ENCODE measurements around the gene EXTL1. TPM values are rescaled to one million over a fixed set of nuclear protein-coding genes. Genes with fewer than 3 reads are reported as not detected.

The EXTL1 gene
- total RNA-seq, 1 donor from 2014 or later = 0.23 TPM

GRCh38 chr1:26044414-26044813, 22.8 kb downstream of the EXTL1 start:
- no peak for DNase-seq (ENCODE audit: low spot score)

- DNase-seq (ENCODE audit: low spot score) = no peak
Measured at GRCh38 chr1:26044971-26045721, 23.6 kb downstream of the EXTL1 start.

- DNase-seq (ENCODE audit: low spot score) = no peak
Measured at GRCh38 chr1:26045722-26046245, 24.2 kb downstream of the EXTL1 start, which contains the start of gene SLC30A2. SLC30A2 (minus strand) TSS chr1:26046118; CDS start chr1:26045896, 222 bp downstream.

GRCh38 chr1:26046246-26047095, 24.9 kb downstream of the EXTL1 start:
- DNase-seq (ENCODE audit: low spot score) = no peak

- DNase-seq (ENCODE audit: low spot score) = no peak
Measured at GRCh38 chr1:26047278-26047874, 25.8 kb downstream of the EXTL1 start.

GRCh38 chr1:26049531-26050247, 28.1 kb downstream of the EXTL1 start:
- DNase-seq (ENCODE audit: low spot score) = no peak

GRCh38 chr1:26050248-26050640, 28.7 kb downstream of the EXTL1 start:
- no peak for DNase-seq (ENCODE audit: low spot score)

- DNase-seq (ENCODE audit: low spot score) = no peak
Measured at GRCh38 chr1:26053718-26054560, 32.4 kb downstream of the EXTL1 start.

- no peak for DNase-seq (ENCODE audit: low spot score)
Measured at GRCh38 chr1:26055041-26055440, 33.5 kb downstream of the EXTL1 start.

- DNase-seq (ENCODE audit: low spot score) = no peak
Measured at GRCh38 chr1:26057189-26057588, 35.6 kb downstream of the EXTL1 start.

- DNase-seq (ENCODE audit: low spot score) = no peak
Measured at GRCh38 chr1:26058052-26058595, 36.5 kb downstream of the EXTL1 start.

- DNase-seq (ENCODE audit: low spot score) = no peak
Measured at GRCh38 chr1:26059906-26060305, 38.3 kb downstream of the EXTL1 start.

- DNase-seq (ENCODE audit: low spot score) = no peak
Measured at GRCh38 chr1:26060832-26061574, 39.4 kb downstream of the EXTL1 start.

GRCh38 chr1:26064553-26064952, 43.0 kb downstream of the EXTL1 start:
- DNase-seq (ENCODE audit: low spot score) = no peak

- no peak for DNase-seq (ENCODE audit: low spot score)
Measured at GRCh38 chr1:26066160-26066559, 44.6 kb downstream of the EXTL1 start.

- no peak for DNase-seq (ENCODE audit: low spot score)
Measured at GRCh38 chr1:26066857-26067256, 45.3 kb downstream of the EXTL1 start.

- no peak for DNase-seq (ENCODE audit: low spot score)
Measured at GRCh38 chr1:26067432-26067911, 45.9 kb downstream of the EXTL1 start, which contains the start of gene TRIM63. TRIM63 (minus strand) TSS chr1:26067630; CDS start chr1:26067494, 136 bp downstream.

- DNase-seq (ENCODE audit: low spot score) = no peak
Measured at GRCh38 chr1:26069941-26070295, 48.3 kb downstream of the EXTL1 start.

GRCh38 chr1:26070296-26070962, 48.9 kb downstream of the EXTL1 start:
- DNase-seq (ENCODE audit: low spot score) = no peak

Measured in ureter (tissue), 1 donor.